Fibroblast of pulmonary artery (primary cell): Measurements from ENCODE around the gene WT1.

Experiments
- DNase-seq: peaks from one replicate; pipeline ENCODE4 v3.0.0-alpha.2; 2010; ENCODE audit warnings: low read depth
- H3K4me3 ChIP-seq: replicated peaks from 2 replicates; pipeline ENCODE4 v1.5.1; 2011; ENCODE audit warnings: low read depth, mild to moderate bottlenecking, control low read depth, low read length, moderate library complexity
- TF ChIP-seq, protein P1 (sequence below): IDR thresholded peaks from 2 replicates; pipeline ENCODE4 v1.5.1; 2011; ENCODE audit warnings: mild to moderate bottlenecking, control low read depth, low read length, inconsistent platforms; ENCODE audit errors: missing control alignments

Gene WT1

DNA sequence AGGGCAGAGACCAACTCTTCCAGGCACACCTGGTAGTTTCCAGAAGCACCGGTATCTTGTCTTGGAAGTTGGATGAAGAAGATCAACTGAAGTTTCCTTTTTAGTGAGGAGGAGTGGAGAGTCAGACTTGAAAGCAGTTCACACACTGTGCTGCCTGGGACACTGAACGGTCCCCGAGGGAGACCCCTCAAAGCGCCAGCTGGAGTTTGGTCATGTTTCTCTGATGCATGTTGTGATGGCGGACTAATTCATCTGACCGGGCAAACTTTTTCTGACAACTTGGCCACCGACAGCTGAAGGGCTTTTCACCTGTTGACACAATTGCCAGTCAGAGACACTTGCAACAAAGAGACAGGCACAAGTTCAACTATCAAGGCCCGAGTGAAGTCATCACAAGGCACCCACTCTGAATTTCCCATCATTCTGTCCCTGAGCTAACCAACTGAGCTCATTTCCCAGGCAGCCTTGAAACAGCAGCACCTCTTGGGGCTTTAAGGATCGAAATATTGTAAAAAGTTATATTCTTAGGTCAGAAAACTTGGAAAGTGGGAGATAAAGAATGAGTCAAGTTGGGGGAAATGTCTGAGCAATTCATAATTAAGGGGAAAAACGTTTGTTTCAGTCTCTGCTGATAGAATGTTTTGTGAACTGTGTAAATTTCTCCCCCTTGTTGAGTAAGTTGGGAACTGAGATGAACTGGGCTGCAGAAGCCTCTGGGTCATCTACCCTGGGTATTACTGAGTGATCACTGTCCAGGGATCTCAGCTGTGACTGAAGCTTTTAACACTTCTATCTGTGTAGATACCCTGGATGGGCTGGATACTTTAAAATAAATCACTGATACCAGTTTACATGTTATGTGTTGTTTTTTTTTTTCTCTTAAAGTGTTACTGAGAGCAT lies 46.2 kb downstream of the WT1 start:
- TF ChIP-seq, protein P1, sequence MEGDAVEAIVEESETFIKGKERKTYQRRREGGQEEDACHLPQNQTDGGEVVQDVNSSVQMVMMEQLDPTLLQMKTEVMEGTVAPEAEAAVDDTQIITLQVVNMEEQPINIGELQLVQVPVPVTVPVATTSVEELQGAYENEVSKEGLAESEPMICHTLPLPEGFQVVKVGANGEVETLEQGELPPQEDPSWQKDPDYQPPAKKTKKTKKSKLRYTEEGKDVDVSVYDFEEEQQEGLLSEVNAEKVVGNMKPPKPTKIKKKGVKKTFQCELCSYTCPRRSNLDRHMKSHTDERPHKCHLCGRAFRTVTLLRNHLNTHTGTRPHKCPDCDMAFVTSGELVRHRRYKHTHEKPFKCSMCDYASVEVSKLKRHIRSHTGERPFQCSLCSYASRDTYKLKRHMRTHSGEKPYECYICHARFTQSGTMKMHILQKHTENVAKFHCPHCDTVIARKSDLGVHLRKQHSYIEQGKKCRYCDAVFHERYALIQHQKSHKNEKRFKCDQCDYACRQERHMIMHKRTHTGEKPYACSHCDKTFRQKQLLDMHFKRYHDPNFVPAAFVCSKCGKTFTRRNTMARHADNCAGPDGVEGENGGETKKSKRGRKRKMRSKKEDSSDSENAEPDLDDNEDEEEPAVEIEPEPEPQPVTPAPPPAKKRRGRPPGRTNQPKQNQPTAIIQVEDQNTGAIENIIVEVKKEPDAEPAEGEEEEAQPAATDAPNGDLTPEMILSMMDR = no peak
- no peak overlapping the region for H3K4me3 ChIP-seq
- DNase-seq = peak; percentile 56

DNA sequence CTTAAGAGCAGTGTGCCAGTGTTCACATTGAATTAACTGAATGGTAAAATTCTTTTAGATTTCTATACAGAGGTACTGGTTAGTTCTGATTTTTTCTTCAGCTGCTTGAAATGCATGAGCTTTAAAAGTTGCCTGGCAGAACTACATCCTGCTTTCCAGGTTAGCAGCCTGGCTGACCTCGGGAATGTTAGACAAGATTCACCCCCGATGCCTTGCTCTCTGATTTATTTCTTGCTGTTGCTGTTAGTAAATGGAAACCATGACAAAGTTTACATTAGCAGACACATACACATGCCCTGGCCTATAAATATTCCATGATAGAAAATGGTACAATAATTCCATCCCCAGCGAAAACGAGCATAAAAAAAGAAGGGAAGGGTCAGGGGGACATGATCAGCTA lies 47.0 kb downstream of the WT1 start:
- TF ChIP-seq, protein P1 = no peak
- no peak for DNase-seq
- H3K4me3 ChIP-seq = no peak overlapping the region

DNA sequence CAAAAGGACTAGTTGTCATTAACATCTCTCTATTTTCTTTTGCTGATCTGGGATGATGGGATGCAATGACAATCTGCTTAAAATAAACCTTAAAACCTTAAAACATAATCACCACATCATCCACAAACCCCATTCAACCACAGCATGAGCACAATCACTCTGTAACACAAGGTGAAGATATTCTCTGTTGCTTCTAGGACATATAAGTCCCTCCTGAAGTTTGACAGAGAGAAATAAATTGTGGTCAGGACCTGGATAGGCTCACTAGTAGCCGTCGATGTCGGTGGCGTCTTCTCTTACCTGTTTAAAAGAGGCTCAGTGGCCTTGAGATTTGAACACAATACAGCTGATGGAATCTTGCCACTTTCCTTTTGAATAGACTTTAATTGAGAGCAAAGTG lies 47.9 kb downstream of the WT1 start:
- no peak overlapping the region for H3K4me3 ChIP-seq

DNA sequence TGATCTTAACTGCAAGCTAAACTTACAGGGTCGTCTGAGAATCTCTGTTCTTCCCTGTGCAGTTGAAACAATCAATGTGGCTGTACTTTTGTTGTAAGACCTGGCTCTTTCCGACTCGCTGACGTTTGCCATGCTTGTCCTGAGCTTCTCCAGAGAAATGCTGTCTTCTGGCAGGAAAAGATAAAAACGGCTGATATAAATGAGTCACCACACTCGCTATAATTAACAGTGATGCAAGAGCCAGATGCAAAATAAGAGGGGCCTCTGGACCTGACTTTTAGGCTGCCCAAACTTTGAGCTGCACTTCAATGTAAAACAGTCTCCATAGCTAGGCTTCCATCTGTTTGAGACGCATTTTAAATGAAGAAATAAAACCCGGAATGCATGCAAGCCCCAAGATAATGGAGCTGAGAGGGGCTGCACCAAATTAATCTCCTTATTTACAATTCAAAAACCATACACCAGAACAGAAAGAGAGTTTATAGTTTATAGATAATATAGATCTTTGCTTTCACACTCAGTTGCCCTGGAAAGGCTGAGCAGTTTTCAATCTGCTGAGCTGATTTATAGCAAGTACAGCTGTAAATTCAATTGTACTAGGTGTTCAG lies 48.5 kb downstream of the WT1 start:
- TF ChIP-seq, protein P1 = no peak
- peak; percentile 92 for DNase-seq
- H3K4me3 ChIP-seq = no peak overlapping the region

More for the DNA sequence above, 47.9 kb downstream of the WT1 start:
- DNase-seq = no peak
- TF ChIP-seq, protein P1 = no peak

DNA sequence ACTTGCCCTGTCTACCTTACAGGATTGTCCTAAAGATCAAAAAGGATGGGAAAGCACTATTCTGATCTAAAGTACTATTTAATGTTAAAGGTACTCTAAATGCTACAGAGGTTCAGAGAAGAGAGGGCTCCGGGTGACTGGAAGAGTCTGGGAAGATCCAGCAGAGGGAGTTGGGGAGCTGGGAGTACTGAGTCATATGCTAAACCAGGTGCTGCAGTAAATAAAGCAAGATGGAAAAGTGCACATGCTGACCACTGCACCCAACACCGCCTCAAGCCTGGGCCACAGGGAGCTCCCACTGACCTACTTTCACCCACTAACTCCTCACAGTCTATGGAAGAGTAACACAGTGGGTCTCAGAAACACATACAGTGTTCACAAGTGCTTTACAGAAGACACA lies 49.3 kb downstream of the WT1 start:
- DNase-seq = peak; percentile 81
- H3K4me3 ChIP-seq = no peak overlapping the region
- TF ChIP-seq, protein P1 = peak; percentile 84

DNA sequence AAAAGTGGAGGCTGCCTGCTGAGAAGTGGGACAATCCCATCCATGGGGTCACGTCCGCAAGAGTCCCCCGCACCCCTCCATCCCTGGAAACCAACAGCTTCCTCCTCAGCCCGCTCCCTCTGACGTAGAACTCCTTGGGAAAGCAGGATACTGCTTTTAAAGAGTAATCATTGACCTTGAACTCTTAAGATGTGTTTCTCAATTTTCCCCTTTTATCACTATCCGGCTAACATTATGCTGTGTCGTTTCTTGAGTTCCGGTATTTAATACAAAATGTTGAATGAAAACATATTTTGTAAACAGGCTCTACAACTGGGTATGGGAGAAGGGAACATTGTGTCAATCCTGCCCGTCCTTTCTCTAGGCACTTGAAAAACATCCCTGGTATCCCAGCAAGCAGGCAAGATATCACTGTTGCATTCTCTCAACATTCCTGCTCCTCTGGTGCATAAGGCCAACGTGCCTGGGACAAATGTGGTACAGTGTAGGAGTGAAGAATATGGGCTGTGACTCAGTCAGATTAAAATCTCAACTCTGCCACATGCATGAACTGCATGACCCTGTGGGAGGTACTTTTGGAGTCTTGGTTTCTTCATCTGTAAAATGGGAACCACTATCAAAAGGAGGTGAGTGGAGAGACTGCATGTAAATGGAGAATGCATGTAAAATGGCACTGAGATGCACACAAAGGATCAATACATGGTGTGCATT lies 52.8 kb downstream of the WT1 start:
- peak; percentile 65 for DNase-seq
- TF ChIP-seq, protein P1 = no peak
- no peak overlapping the region for H3K4me3 ChIP-seq
